Ovary (tissue), 3 donors: ENCODE measurements around the gene CERKL.

Source experiments
- CTCF ChIP-seq, 3 donors: fragments of 450-650 bp in 2 of 3; fragments of 200-600 bp in 1 of 3; IDR thresholded peaks; one replicate each; pipeline versions ENCODE4 v1.5.1 to v1.8.0; 2016 to 2022; ENCODE audit warnings: antibody characterized with exemption in 3 of 3, mild to moderate bottlenecking in 1 of 3
- EP300 ChIP-seq: sonication (generic); formaldehyde crosslinking; IDR thresholded peaks from one replicate; pipeline ENCODE4 v1.6.1; 2017; ENCODE audit warnings: antibody characterized with exemption
- donor health status: DM: no; HTN: no; CAD: no.

- no peak for TF ChIP-seq CTCF (IDR thresholded peaks at IDR 0.05)
- no peak for TF ChIP-seq EP300
Observed at GRCh38 chr2:181674461-181674860, 17.6 kb upstream of the CERKL start.
